Naive thymus-derived CD4-positive, alpha-beta T cell (primary cell): ENCODE results near the gene MED26. TPM values are rescaled to one million over a fixed set of nuclear protein-coding genes. Genes with fewer than 3 reads are reported as not detected.

Source experiments
- ATAC-seq: fragments of 150-1000 bp; cut with Tn5 transposase; 2 replicates; pipeline ENCODE4 v1.10.0; 2021; ENCODE audit warnings: mild to moderate bottlenecking, moderate library complexity
- CTCF ChIA-PET: fragments of 350-600 bp; sonication (Branson Sonifier 250); formaldehyde crosslinking; loops from one replicate; lab custom pipeline; 2021; ENCODE audit warnings: antibody characterized with exemption; lab: Charles Lee
- POLR2A ChIA-PET: fragments of 350-600 bp; sonication (Branson Sonifier 250); formaldehyde crosslinking; loops from one replicate; lab custom pipeline; 2021; ENCODE audit warnings: antibody characterized with exemption, inconsistent platforms; lab: Charles Lee
- DNase-seq, 9 donors: peaks; one replicate each; pipeline versions ENCODE4 v3.0.0 to v3.0.0-alpha.2; 2020 to 2022; ENCODE audit warnings: mixed read lengths in 1 of 9
- H3K27ac ChIP-seq: one replicate; pipeline ENCODE4 v1.7.0; 2013; ENCODE audit warnings: mild to moderate bottlenecking, low read depth, low read length, moderate library complexity
- H3K27me3 ChIP-seq, 2 donors: one replicate each; pipeline ENCODE4 v1.7.0; 2013; ENCODE audit warnings: low read length in 2 of 2, mild to moderate bottlenecking in 2 of 2, moderate library complexity in 2 of 2; ENCODE audit not compliant: control insufficient read depth in 2 of 2, insufficient read depth in 2 of 2
- H3K36me3 ChIP-seq, 3 experiments: 1 replicate in 2 of 3; 2 replicates in 1 of 3; pipeline ENCODE4 v1.7.0; 2013; ENCODE audit warnings: low read length in 3 of 3, mild to moderate bottlenecking in 3 of 3, moderate library complexity in 1 of 3; ENCODE audit not compliant: insufficient read depth in 3 of 3, control insufficient read depth in 2 of 3
- H3K4me1 ChIP-seq, 2 donors: one replicate each; pipeline ENCODE4 v1.7.0; 2013; ENCODE audit warnings: low read length in 2 of 2, mild to moderate bottlenecking in 2 of 2, moderate library complexity in 1 of 2; ENCODE audit not compliant: control insufficient read depth in 2 of 2, insufficient read depth in 2 of 2
- H3K4me3 ChIP-seq: 2 replicates; pipeline ENCODE4 v1.7.0; 2013; ENCODE audit warnings: mild to moderate bottlenecking, low read length
- H3K9me3 ChIP-seq, 3 experiments: 1 replicate in 2 of 3; 2 replicates in 1 of 3; pipeline ENCODE4 v1.7.0; 2013; ENCODE audit warnings: low read length in 3 of 3; ENCODE audit not compliant: control insufficient read depth in 2 of 3
- H3K27ac Mint-ChIP-seq, 9 donors: one replicate each; pipeline ENCODE4 v1.8.0; 2020 to 2022; ENCODE audit warnings: mixed read lengths in 9 of 9, mild to moderate bottlenecking in 8 of 9, moderate library complexity in 5 of 9, inconsistent platforms in 2 of 9
- H3K27me3 Mint-ChIP-seq, 5 donors: one replicate each; pipeline ENCODE4 v1.8.0; 2021 to 2022; ENCODE audit warnings: mixed read lengths in 5 of 5, mild to moderate bottlenecking in 1 of 5
- H3K36me3 Mint-ChIP-seq, 5 donors: one replicate each; pipeline ENCODE4 v1.8.0; 2020 to 2022; ENCODE audit warnings: mixed read lengths in 5 of 5, mild to moderate bottlenecking in 3 of 5, inconsistent platforms in 1 of 5
- H3K4me1 Mint-ChIP-seq, 7 donors: one replicate each; pipeline ENCODE4 v1.8.0; 2020 to 2022; ENCODE audit warnings: mixed read lengths in 7 of 7, mild to moderate bottlenecking in 3 of 7, inconsistent platforms in 1 of 7
- H3K4me3 Mint-ChIP-seq, 10 donors: one replicate each; pipeline ENCODE4 v1.8.0; 2020 to 2022; ENCODE audit warnings: mild to moderate bottlenecking in 10 of 10, mixed read lengths in 10 of 10, moderate library complexity in 6 of 10, inconsistent platforms in 2 of 10
- H3K9me3 Mint-ChIP-seq, 11 donors: one replicate each; pipeline ENCODE4 v1.8.0; 2020 to 2022; ENCODE audit warnings: mixed read lengths in 11 of 11, mild to moderate bottlenecking in 4 of 11, inconsistent platforms in 1 of 11, moderate library complexity in 1 of 11
- intact Hi-C, 2 donors: fragments of 100-400 bp; cut with micrococcal nuclease; formaldehyde crosslinking; loops; one replicate each; pipeline ENCODE4 v1.15.1; 2023
- polyA plus RNA-seq, 2 donors: library from polyadenylated mRNA; unstranded; fragments of 300-500 nt; fragmentation: Illumina TruSeq; gene quantifications; one replicate each; pipeline ENCODE4 v1.2.3, GENCODE V29; 2021
- total RNA-seq, 6 experiments: library from RNA in 5 of 6; stranded (reverse) in 5 of 6; gene quantifications; 1 replicate in 5 of 6; 2 replicates in 1 of 6; pipeline ENCODE4 v1.2.3 and lab custom pipeline; 2021 to 2026

MED26 gene
- total and polyA plus RNA-seq, 7 experiments from 2014 or later: 3.3 to 34.3 (median 15.3) TPM

- H3K9me3 ChIP-seq: no peaks in the 10 kb centered on the region
- Mint-ChIP-seq H3K9me3 (no peaks in the 10 kb centered on the region), H3K36me3 (peaks cover 0 to 12% (median 0%) of the 10 kb centered on the region in 5 donors), H3K4me1 (peaks cover 44 to 65% (median 52%) of the 10 kb centered on the region in 7 donors), H3K27me3 (no peaks in the 10 kb centered on the region), H3K4me3 (no peak overlapping the region), H3K27ac (peak overlapping the region in 2 of 9 donors; percentile 28 to 59)
- no peak overlapping the region for H3K4me3 ChIP-seq
- no peak overlapping the region for H3K27ac ChIP-seq
- intact Hi-C loops: no loop called here
- ChIA-PET POLR2A (interaction anchor here (0.7 kb wide), 1 partner anchor 40 kb away, joined by 6 read pairs; no protein-coding TSS in a partner anchor), CTCF (interaction anchor here (0.6 kb wide), 2 partner anchors 9 to 1327 kb away, joined by 3 to 5 read pairs; no protein-coding TSS in a partner anchor)
- no peaks in the 10 kb centered on the region for H3K27me3 ChIP-seq
- peaks cover 1 to 3% of the 10 kb centered on the region in 2 donors for H3K4me1 ChIP-seq
- DNase-seq (no peak), ATAC-seq (no peak)
- peaks cover 0 to 7% (median 0%) of the 10 kb centered on the region in 3 experiments for H3K36me3 ChIP-seq
Measured at GRCh38 chr19:16600824-16601223, 27.2 kb downstream of the MED26 start.

GRCh38 chr19:16599655-16600346, 28.2 kb downstream of the MED26 start:
- H3K27ac Mint-ChIP-seq: peak overlapping the region in 3 of 9 donors; percentile 28 to 77 (median 59)
- peaks cover 12 to 13% of the 10 kb centered on the region in 2 donors for H3K4me1 ChIP-seq
- H3K4me1 Mint-ChIP-seq: peaks cover 48 to 67% (median 52%) of the 10 kb centered on the region in 7 donors
- no peak overlapping the region for H3K4me3 ChIP-seq
- H3K9me3 Mint-ChIP-seq: no peaks in the 10 kb centered on the region
- no peaks in the 10 kb centered on the region for H3K27me3 ChIP-seq
- peaks cover 0 to 6% (median 0%) of the 10 kb centered on the region in 5 donors for H3K36me3 Mint-ChIP-seq
- H3K27me3 Mint-ChIP-seq: no peaks in the 10 kb centered on the region
- no peak for DNase-seq
- H3K9me3 ChIP-seq: no peaks in the 10 kb centered on the region
- ChIA-PET POLR2A (no interaction called here), CTCF (interaction anchor here (0.6 kb wide), 2 partner anchors 8 to 1326 kb away, joined by 3 to 5 read pairs; no protein-coding TSS in a partner anchor)
- no peak for ATAC-seq
- H3K27ac ChIP-seq: no peak overlapping the region
- no peaks in the 10 kb centered on the region for H3K36me3 ChIP-seq
- intact Hi-C loops: no loop called here
- H3K4me3 Mint-ChIP-seq: no peak overlapping the region

GRCh38 chr19:16598848-16599247, 29.2 kb downstream of the MED26 start:
- Histone ChIP-seq H3K4me1 (peaks cover 21 to 22% of the 10 kb centered on the region in 2 donors), H3K27ac (no peak overlapping the region), H3K4me3 (no peak overlapping the region), H3K27me3 (no peaks in the 10 kb centered on the region), H3K36me3 (no peaks in the 10 kb centered on the region), H3K9me3 (no peaks in the 10 kb centered on the region)
- ATAC-seq: no peak
- no peak for DNase-seq
- ChIA-PET POLR2A (no interaction called here), CTCF (no interaction called here)
- H3K4me3 Mint-ChIP-seq: no peak overlapping the region
- H3K27ac Mint-ChIP-seq: peak overlapping the region in 3 of 9 donors; percentile 26 to 59 (median 28)
- peaks cover 0 to 3% (median 0%) of the 10 kb centered on the region in 5 donors for H3K36me3 Mint-ChIP-seq
- H3K9me3 Mint-ChIP-seq: peaks cover 0 to 1% (median 0%) of the 10 kb centered on the region in 11 donors
- H3K4me1 Mint-ChIP-seq: peaks cover 52 to 71% (median 55%) of the 10 kb centered on the region in 7 donors
- no peaks in the 10 kb centered on the region for H3K27me3 Mint-ChIP-seq
- intact Hi-C loops: no loop called here

- ATAC-seq (no peak), DNase-seq (no peak)
- Mint-ChIP-seq H3K4me3 (peak overlapping the region in 2 of 10 donors; percentile 45 to 85), H3K36me3 (peaks cover 0 to 5% (median 0%) of the 10 kb centered on the region in 5 donors), H3K9me3 (peaks cover 0 to 1% (median 0%) of the 10 kb centered on the region in 11 donors), H3K27ac (peak overlapping the region in 3 of 9 donors; percentile 22 to 94 (median 93)), H3K27me3 (no peaks in the 10 kb centered on the region), H3K4me1 (peaks cover 49 to 76% (median 63%) of the 10 kb centered on the region in 7 donors)
- ChIA-PET POLR2A (interaction anchor here (1.2 to 1.7 kb wide), 2 partner anchors 12 to 30 kb away, joined by 3 to 6 read pairs; no protein-coding TSS in a partner anchor), CTCF (no interaction called here)
- no peak overlapping the region for H3K27ac ChIP-seq
- no peak overlapping the region for H3K4me3 ChIP-seq
- H3K36me3 ChIP-seq: no peaks in the 10 kb centered on the region
- intact Hi-C loops: no loop called here
- H3K9me3 ChIP-seq: no peaks in the 10 kb centered on the region
- H3K4me1 ChIP-seq: peaks cover 32% of the 10 kb centered on the region in 2 donors
- no peaks in the 10 kb centered on the region for H3K27me3 ChIP-seq
Measured at GRCh38 chr19:16596399-16596798, 31.6 kb downstream of the MED26 start.

GRCh38 chr19:16595097-16595496, 32.9 kb downstream of the MED26 start:
- peaks cover 0 to 1% (median 0%) of the 10 kb centered on the region in 11 donors for H3K9me3 Mint-ChIP-seq
- peaks cover 46 to 81% (median 66%) of the 10 kb centered on the region in 7 donors for H3K4me1 Mint-ChIP-seq
- Histone ChIP-seq H3K4me3 (peak overlapping the region; percentile 22), H3K36me3 (no peaks in the 10 kb centered on the region), H3K27ac (peak overlapping the region; percentile 65), H3K9me3 (no peaks in the 10 kb centered on the region), H3K27me3 (no peaks in the 10 kb centered on the region), H3K4me1 (peaks cover 32% of the 10 kb centered on the region in 2 donors)
- H3K27ac Mint-ChIP-seq: peak overlapping the region; percentile 80 to 95 (median 92)
- peaks cover 0 to 5% (median 0%) of the 10 kb centered on the region in 5 donors for H3K36me3 Mint-ChIP-seq
- peak overlapping the region; percentile 73 to 93 (median 82) for H3K4me3 Mint-ChIP-seq
- intact Hi-C loops: loop anchor here in 1 of 2 donors (2.0 kb wide), 1 partner anchor 14 kb away; no protein-coding TSS in a partner anchor
- CTCF ChIA-PET: no interaction called here
- ATAC-seq (peak; percentile 11), DNase-seq (no peak)
- H3K27me3 Mint-ChIP-seq: no peaks in the 10 kb centered on the region
- POLR2A ChIA-PET: interaction anchor here (1.6 to 1.7 kb wide), 2 partner anchors 11 to 12 kb away, joined by 3 to 6 read pairs; no protein-coding TSS in a partner anchor

GRCh38 chr19:16594681-16595091, 33.3 kb downstream of the MED26 start:
- Mint-ChIP-seq H3K9me3 (peaks cover 0 to 1% (median 0%) of the 10 kb centered on the region in 11 donors), H3K27ac (peak overlapping the region; percentile 80 to 95 (median 92)), H3K4me3 (peak overlapping the region; percentile 73 to 93 (median 82)), H3K27me3 (no peaks in the 10 kb centered on the region), H3K36me3 (peaks cover 0 to 5% (median 0%) of the 10 kb centered on the region in 5 donors), H3K4me1 (peaks cover 49 to 84% (median 69%) of the 10 kb centered on the region in 7 donors)
- CTCF ChIA-PET: no interaction called here
- POLR2A ChIA-PET: interaction anchor here (1.2 to 1.6 kb wide), 2 partner anchors 12 to 14 kb away, joined by 3 read pairs; no protein-coding TSS in a partner anchor
- H3K4me1 ChIP-seq: peaks cover 32% of the 10 kb centered on the region in 2 donors
- H3K9me3 ChIP-seq: no peaks in the 10 kb centered on the region
- H3K27ac ChIP-seq: peak overlapping the region; percentile 65
- peak; percentile 86 for ATAC-seq
- peak overlapping the region; percentile 22 for H3K4me3 ChIP-seq
- intact Hi-C loops: loop anchor here (1.0 to 2.0 kb wide), 4 partner anchors 10 to 52 kb away; partner anchors contain the start of gene CHERP (in 1 of the 2)
- DNase-seq: peak in 7 of 9 donors; percentile 63 to 79 (median 74)
- no peaks in the 10 kb centered on the region for H3K27me3 ChIP-seq
- H3K36me3 ChIP-seq: no peaks in the 10 kb centered on the region
